ENCODE measurements around the gene ELFN1.
"Not testable (repeated sequence)": the region's sequence is repeated elsewhere in the genome, so short reads cannot be mapped to it uniquely, and the experiment has no call there.

Gene ELFN1

GRCh38 chr7:1719256-1719655 is 49.2 kb downstream of the ELFN1 start:
- not testable (repeated sequence) for H3K27me3 ChIP-seq (ENCODE audit: control insufficient read depth, insufficient read depth, low read length); H3K27ac ChIP-seq (ENCODE audit: low read length); H3K9me3 ChIP-seq (ENCODE audit: control insufficient read depth, low read depth, low read length); H3K4me3 ChIP-seq (ENCODE audit: low read length); H3K36me3 ChIP-seq (ENCODE audit: control insufficient read depth, low read depth, low read length); H3K9ac ChIP-seq (ENCODE audit: low read length)
- peaks cover 16% of the 10 kb centered on the region for H3K4me1 ChIP-seq (ENCODE audit: control insufficient read depth, low read depth, low read length)

DNA sequence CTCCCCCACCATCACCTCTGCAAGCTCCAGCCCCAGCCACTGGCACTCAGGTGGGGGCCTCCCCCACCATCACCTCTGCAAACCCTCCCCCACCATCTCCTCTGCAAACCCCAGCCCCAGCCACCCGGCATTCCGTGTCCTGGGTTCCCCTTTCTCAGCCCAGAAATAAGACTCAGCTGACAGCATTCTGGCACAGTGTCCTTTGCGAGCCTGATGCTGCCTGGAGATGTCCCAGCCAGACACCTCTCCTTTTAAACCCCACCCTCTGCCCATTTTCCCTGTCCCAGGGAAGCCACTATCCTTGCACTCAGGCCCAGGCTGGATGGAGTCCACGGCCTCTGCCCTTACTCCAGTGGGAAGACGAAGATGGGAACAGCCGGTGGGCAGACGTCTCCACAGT is 49.8 kb downstream of the ELFN1 start:
- H3K27me3 ChIP-seq (ENCODE audit: control insufficient read depth, insufficient read depth, low read length): no peaks in the 10 kb centered on the region
- no peak overlapping the region for H3K27ac ChIP-seq (ENCODE audit: low read length)
- no peak overlapping the region for H3K4me3 ChIP-seq (ENCODE audit: low read length)

GRCh38 chr7:1720326-1720725 is 50.2 kb downstream of the ELFN1 start:
- Histone ChIP-seq H3K9me3 (ENCODE audit: control insufficient read depth, low read depth, low read length) (no peaks in the 10 kb centered on the region), H3K4me3 (ENCODE audit: low read length) (no peak overlapping the region), H3K36me3 (ENCODE audit: control insufficient read depth, low read depth, low read length) (no peaks in the 10 kb centered on the region), H3K27me3 (ENCODE audit: control insufficient read depth, insufficient read depth, low read length) (no peaks in the 10 kb centered on the region), H3K4me1 (ENCODE audit: control insufficient read depth, low read depth, low read length) (peaks cover 16% of the 10 kb centered on the region), H3K9ac (ENCODE audit: low read length) (no peak overlapping the region), H3K27ac (ENCODE audit: low read length) (no peak overlapping the region)

More for the DNA sequence above, 49.8 kb downstream of the ELFN1 start:
- Histone ChIP-seq H3K36me3 (ENCODE audit: control insufficient read depth, low read depth, low read length) (no peaks in the 10 kb centered on the region), H3K9ac (ENCODE audit: low read length) (no peak overlapping the region), H3K4me1 (ENCODE audit: control insufficient read depth, low read depth, low read length) (peaks cover 16% of the 10 kb centered on the region), H3K9me3 (ENCODE audit: control insufficient read depth, low read depth, low read length) (no peaks in the 10 kb centered on the region)

DNA sequence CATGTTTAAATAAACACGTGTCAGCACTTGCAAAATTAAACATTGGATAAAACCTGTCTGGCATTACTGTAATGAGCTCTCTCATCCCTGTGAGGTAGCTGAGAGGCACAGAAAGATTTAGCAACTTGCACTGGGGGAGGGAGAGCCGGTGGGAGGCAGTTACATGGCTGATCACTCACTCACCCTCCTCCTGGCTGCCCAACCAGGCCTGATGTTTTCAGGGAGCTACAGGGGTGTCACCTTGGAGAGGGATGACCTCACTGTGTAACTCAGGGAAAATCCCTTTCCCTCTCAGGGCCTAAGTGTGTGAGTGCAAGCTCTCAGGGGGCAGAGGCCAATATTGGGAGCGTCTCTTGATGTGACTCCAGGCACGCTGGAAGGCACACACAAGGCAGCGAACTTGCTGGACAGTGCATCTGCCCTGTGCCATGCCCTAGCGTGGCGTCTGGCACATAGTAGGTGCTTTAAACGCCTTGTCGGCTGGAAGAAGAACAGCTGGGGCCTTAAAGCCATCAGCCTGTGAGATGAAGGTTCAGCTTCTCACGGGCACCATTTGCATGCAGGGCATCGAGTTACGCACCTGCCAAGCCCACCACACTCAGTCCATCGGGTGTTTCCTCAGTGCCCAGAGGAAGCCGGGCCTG is 51.1 kb downstream of the ELFN1 start:
- no peaks in the 10 kb centered on the region for H3K27me3 ChIP-seq (ENCODE audit: control insufficient read depth, insufficient read depth, low read length)
- no peaks in the 10 kb centered on the region for H3K9me3 ChIP-seq (ENCODE audit: control insufficient read depth, low read depth, low read length)
- no peak overlapping the region for H3K4me3 ChIP-seq (ENCODE audit: low read length)
- no peak overlapping the region for H3K9ac ChIP-seq (ENCODE audit: low read length)
- no peak overlapping the region for H3K27ac ChIP-seq (ENCODE audit: low read length)
- peaks cover 11% of the 10 kb centered on the region for H3K4me1 ChIP-seq (ENCODE audit: control insufficient read depth, low read depth, low read length)
- no peaks in the 10 kb centered on the region for H3K36me3 ChIP-seq (ENCODE audit: control insufficient read depth, low read depth, low read length)

DNA sequence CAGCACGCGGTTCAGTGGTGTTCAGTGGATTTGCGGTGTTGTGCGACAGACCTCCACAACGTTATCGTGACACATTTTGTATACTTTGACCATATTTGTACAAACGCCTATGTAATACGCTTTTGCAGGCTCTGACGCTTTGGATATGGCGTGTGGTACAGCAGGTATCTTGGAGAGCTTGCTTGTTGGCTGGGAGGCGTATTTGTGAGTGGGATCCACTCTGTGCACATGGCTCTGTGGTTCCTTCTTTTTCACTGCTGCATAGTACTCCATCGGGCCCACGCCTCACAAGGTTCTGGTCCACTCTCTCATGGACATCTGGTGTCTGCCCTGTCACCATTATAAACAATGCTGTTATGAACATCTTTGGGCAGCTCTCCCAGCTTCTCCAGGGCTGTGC is 53.2 kb downstream of the ELFN1 start:
- Histone ChIP-seq H3K27ac (ENCODE audit: low read length) (no peak overlapping the region), H3K4me1 (ENCODE audit: control insufficient read depth, low read depth, low read length) (peaks cover 4% of the 10 kb centered on the region), H3K27me3 (ENCODE audit: control insufficient read depth, insufficient read depth, low read length) (no peaks in the 10 kb centered on the region), H3K9me3 (ENCODE audit: control insufficient read depth, low read depth, low read length) (no peaks in the 10 kb centered on the region), H3K36me3 (ENCODE audit: control insufficient read depth, low read depth, low read length) (no peaks in the 10 kb centered on the region), H3K4me3 (ENCODE audit: low read length) (no peak overlapping the region), H3K9ac (ENCODE audit: low read length) (no peak overlapping the region)

DNA sequence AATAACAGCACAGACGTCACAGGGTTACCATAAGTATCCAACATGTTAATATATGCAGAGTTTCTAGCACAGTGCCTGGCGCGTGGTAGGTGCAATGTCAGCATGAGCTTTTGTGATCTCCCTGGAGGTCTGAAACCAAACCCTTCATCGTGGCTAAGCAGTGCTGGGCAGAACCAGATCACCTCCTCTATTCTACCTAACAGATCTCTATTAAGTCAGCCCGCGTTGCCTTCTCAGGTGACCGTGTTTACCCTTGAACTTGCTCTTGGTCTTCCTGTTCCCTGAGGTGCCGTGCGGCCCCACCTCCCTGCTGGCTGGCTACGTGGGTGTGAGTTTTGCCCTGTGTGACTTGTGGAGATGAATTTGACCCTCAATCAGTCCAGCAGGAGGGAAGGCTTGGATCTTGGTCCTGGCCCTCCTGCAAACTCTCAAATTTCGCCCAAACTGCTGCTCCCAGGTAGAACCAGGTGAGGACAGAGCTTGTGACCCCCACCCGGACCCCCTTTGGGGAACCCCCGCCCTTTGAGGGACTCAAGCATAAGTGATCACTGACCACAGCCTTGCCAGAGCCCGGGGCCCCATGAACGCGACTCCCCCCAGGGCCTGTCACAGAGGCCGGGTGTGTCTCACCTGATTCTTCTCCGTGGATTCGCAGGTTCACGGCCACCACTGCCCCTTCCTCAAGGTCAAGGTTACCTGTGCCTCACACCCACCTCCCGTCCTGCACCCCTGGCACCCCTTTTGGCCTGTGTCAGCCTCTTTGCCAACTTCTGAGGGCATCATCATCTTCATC is 54.2 kb downstream of the ELFN1 start:
- no peak overlapping the region for H3K27ac ChIP-seq (ENCODE audit: low read length)
- peaks cover 4% of the 10 kb centered on the region for H3K4me1 ChIP-seq (ENCODE audit: control insufficient read depth, low read depth, low read length)
- H3K9me3 ChIP-seq (ENCODE audit: control insufficient read depth, low read depth, low read length): no peaks in the 10 kb centered on the region
- no peaks in the 10 kb centered on the region for H3K27me3 ChIP-seq (ENCODE audit: control insufficient read depth, insufficient read depth, low read length)
- H3K9ac ChIP-seq (ENCODE audit: low read length): no peak overlapping the region
- H3K36me3 ChIP-seq (ENCODE audit: control insufficient read depth, low read depth, low read length): no peaks in the 10 kb centered on the region
- H3K4me3 ChIP-seq (ENCODE audit: low read length): no peak overlapping the region

DNA sequence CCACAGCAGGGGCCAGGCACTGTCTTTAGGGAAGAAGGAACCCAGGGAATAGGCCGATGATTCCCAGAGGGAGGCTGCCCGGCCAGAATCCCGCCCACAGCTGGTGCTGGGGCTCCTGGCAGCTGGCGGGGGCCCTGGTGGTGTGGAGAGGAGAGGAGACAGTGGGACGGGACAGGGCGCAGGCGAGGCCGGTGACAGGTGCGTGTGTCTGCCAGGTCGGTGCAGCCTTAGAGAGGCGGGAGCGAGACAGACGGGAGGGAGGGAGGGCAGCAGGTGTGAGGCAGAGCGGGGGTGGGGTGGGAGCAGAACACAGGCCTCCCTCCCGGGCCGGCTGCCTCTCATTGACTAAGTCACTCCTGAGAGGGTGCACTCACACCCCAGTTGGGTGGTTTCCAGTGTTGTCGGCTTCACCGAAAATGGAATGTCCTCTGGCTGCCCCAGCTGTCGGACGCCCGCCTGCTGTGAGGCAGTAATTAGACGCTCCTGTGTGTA is 55.2 kb downstream of the ELFN1 start:
- Histone ChIP-seq H3K4me3 (ENCODE audit: low read length) (no peak overlapping the region), H3K9me3 (ENCODE audit: control insufficient read depth, low read depth, low read length) (no peaks in the 10 kb centered on the region), H3K27ac (ENCODE audit: low read length) (no peak overlapping the region), H3K4me1 (ENCODE audit: control insufficient read depth, low read depth, low read length) (peaks cover 4% of the 10 kb centered on the region), H3K27me3 (ENCODE audit: control insufficient read depth, insufficient read depth, low read length) (no peaks in the 10 kb centered on the region), H3K9ac (ENCODE audit: low read length) (no peak overlapping the region), H3K36me3 (ENCODE audit: control insufficient read depth, low read depth, low read length) (no peaks in the 10 kb centered on the region)

DNA sequence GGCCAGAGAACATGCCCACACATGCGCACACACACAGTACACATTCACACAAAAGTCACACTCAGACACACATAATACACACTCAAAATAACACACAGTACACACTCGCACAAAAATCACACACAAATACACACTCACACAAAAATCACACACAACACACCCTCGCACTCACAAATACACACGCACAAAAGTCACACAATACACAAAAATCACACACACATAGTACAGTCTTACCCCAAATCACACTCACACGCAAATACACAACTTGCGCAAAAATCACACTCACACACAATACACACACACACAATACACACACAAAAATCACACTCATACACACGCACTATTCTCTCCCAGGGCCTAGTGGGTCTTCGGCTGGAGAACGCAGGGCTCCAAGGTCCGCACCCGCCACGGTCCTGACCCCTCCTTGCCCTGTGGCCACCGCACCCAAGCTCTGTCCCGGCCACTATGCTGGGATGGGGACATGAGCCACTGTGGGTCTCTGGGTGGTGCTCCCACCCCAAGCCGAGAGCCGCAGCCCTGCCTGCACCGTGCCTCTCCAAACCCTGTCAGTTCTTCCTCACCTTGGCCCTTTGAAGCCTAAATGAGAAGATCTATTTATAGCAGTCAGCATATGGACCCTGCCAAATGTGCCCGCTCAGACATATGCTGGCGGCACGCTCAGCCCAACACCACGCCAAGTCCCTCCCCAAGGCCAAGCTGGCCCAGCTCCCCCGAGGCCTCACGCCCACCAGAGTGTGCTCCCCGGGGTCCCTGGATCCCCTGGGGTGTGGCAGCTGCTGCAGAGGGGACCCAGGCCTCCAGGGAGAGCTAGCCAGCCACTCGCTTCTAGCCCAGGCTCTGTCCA is 55.9 kb downstream of the ELFN1 start:
- Histone ChIP-seq H3K27me3 (ENCODE audit: control insufficient read depth, insufficient read depth, low read length) (no peaks in the 10 kb centered on the region), H3K4me1 (ENCODE audit: control insufficient read depth, low read depth, low read length) (peaks cover 4% of the 10 kb centered on the region), H3K9me3 (ENCODE audit: control insufficient read depth, low read depth, low read length) (no peaks in the 10 kb centered on the region), H3K9ac (ENCODE audit: low read length) (no peak overlapping the region), H3K36me3 (ENCODE audit: control insufficient read depth, low read depth, low read length) (no peaks in the 10 kb centered on the region), H3K27ac (ENCODE audit: low read length) (no peak overlapping the region), H3K4me3 (ENCODE audit: low read length) (no peak overlapping the region)

- Histone ChIP-seq H3K36me3 (ENCODE audit: control insufficient read depth, low read depth, low read length) (no peaks in the 10 kb centered on the region), H3K27me3 (ENCODE audit: control insufficient read depth, insufficient read depth, low read length) (no peaks in the 10 kb centered on the region), H3K9ac (ENCODE audit: low read length) (no peak overlapping the region), H3K27ac (ENCODE audit: low read length) (no peak overlapping the region), H3K9me3 (ENCODE audit: control insufficient read depth, low read depth, low read length) (no peaks in the 10 kb centered on the region), H3K4me1 (ENCODE audit: control insufficient read depth, low read depth, low read length) (no peaks in the 10 kb centered on the region), H3K4me3 (ENCODE audit: low read length) (no peak overlapping the region)
Measured at GRCh38 chr7:1727079-1727478, 57.0 kb downstream of the ELFN1 start.

GRCh38 chr7:1727812-1728570 is 57.9 kb downstream of the ELFN1 start:
- Histone ChIP-seq H3K9ac (ENCODE audit: low read length) (no peak overlapping the region), H3K27ac (ENCODE audit: low read length) (no peak overlapping the region), H3K27me3 (ENCODE audit: control insufficient read depth, insufficient read depth, low read length) (no peaks in the 10 kb centered on the region), H3K4me3 (ENCODE audit: low read length) (no peak overlapping the region), H3K9me3 (ENCODE audit: control insufficient read depth, low read depth, low read length) (no peaks in the 10 kb centered on the region), H3K4me1 (ENCODE audit: control insufficient read depth, low read depth, low read length) (no peaks in the 10 kb centered on the region), H3K36me3 (ENCODE audit: control insufficient read depth, low read depth, low read length) (no peaks in the 10 kb centered on the region)

GRCh38 chr7:1729183-1729582 is 59.1 kb downstream of the ELFN1 start:
- H3K27ac ChIP-seq (ENCODE audit: low read length): no peak overlapping the region
- no peak overlapping the region for H3K9ac ChIP-seq (ENCODE audit: low read length)
- H3K4me1 ChIP-seq (ENCODE audit: control insufficient read depth, low read depth, low read length): no peaks in the 10 kb centered on the region
- H3K27me3 ChIP-seq (ENCODE audit: control insufficient read depth, insufficient read depth, low read length): no peaks in the 10 kb centered on the region
- no peaks in the 10 kb centered on the region for H3K36me3 ChIP-seq (ENCODE audit: control insufficient read depth, low read depth, low read length)
- no peak overlapping the region for H3K4me3 ChIP-seq (ENCODE audit: low read length)
- H3K9me3 ChIP-seq (ENCODE audit: control insufficient read depth, low read depth, low read length): no peaks in the 10 kb centered on the region

Measured in iPS-18a (cell line).